Heart right ventricle (tissue), 16 donors: Measurements from ENCODE around the gene SLN. TPM values are rescaled to one million over a fixed set of nuclear protein-coding genes. Genes with fewer than 3 reads are reported as not detected.

Experiments used
- ATAC-seq, 8 donors: fragments of 200-7000 bp; cut with Tn5 transposase; one replicate each; pipeline ENCODE4 v1.9.1; 2020; ENCODE audit warnings: mild to moderate bottlenecking in 8 of 8, moderate library complexity in 8 of 8, moderate number of reproducible peaks in 1 of 8
- DNase-seq, 2 donors: peaks; one replicate each; pipeline ENCODE4 v3.0.0-alpha.2; 2020
- H3K27ac ChIP-seq, 10 donors: fragments of 200-600 bp; sonication (generic) in 2 of 10; one replicate each; pipeline versions ENCODE4 v1.5.0 to v1.8.0; 2020 to 2022; ENCODE audit warnings: mild to moderate bottlenecking in 3 of 10
- H3K27me3 ChIP-seq, 7 donors: fragments of 200-600 bp; one replicate each; pipeline ENCODE4 v1.8.0; 2021 to 2022; ENCODE audit warnings: mild to moderate bottlenecking in 2 of 7
- H3K36me3 ChIP-seq, 9 donors: fragments of 200-600 bp; sonication (generic) in 1 of 9; one replicate each; pipeline versions ENCODE4 v1.5.0 to v1.8.0; 2020 to 2022; ENCODE audit warnings: mild to moderate bottlenecking in 2 of 9
- H3K4me1 ChIP-seq, 9 donors: fragments of 200-600 bp; sonication (generic) in 1 of 9; one replicate each; pipeline versions ENCODE4 v1.5.0 to v1.8.0; 2020 to 2022; ENCODE audit warnings: mild to moderate bottlenecking in 4 of 9
- H3K4me3 ChIP-seq, 10 donors: fragments of 200-600 bp; sonication (generic) in 2 of 10; one replicate each; pipeline versions ENCODE4 v1.5.0 to v1.8.0; 2020 to 2022; ENCODE audit warnings: mild to moderate bottlenecking in 7 of 10, moderate library complexity in 2 of 10
- H3K9me3 ChIP-seq, 11 donors: fragments of 200-600 bp in 10 of 11; sonication (generic) in 2 of 11; one replicate each; pipeline versions ENCODE4 v1.5.0 to v1.8.0; 2013 to 2022; ENCODE audit warnings: mild to moderate bottlenecking in 2 of 11, control low read depth in 1 of 11, moderate library complexity in 1 of 11
- CTCF ChIP-seq, 9 donors: fragments of 200-600 bp; sonication (generic) in 2 of 9; IDR thresholded peaks; one replicate each; pipeline versions ENCODE4 v1.5.0 to v1.8.0; 2021 to 2022; ENCODE audit warnings: antibody characterized with exemption in 9 of 9, mild to moderate bottlenecking in 5 of 9, moderate library complexity in 1 of 9
- WGBS, 2 donors: extraction: QIAGEN DNeasy Blood & Tissue Kit; methylation state at CpG; one replicate each; pipeline ENCODE4 v1.1.7; 2013; ENCODE audit warnings: inconsistent platforms in 1 of 2; 5-methylcytosine and 5-hydroxymethylcytosine counted together
- intact Hi-C, 10 donors: fragments of 100-400 bp; cut with DNase I; formaldehyde crosslinking; loops; one replicate each; pipeline versions ENCODE4 v1.11.1 to v1.14.2; 2022
- polyA plus RNA-seq, 2 donors: library from polyadenylated mRNA; stranded (reverse); fragments of 200-250 nt; gene quantifications; one replicate each; pipeline ENCODE4 v1.2.3, GENCODE V29; 2013
- total RNA-seq, 10 donors: library from RNA; stranded (reverse); fragmentation: NEBNext Ultra II Directional in 3 of 10; extraction: Animal tissue kit (Norgen Biotek cat#: 25700) in 3 of 10; gene quantifications; one replicate each; pipeline versions ENCODE4 v1.2.1 to v1.2.4, GENCODE V29; 2021 to 2023
- donor health status: Arrhythmogenic right ventricular cardiomyopathy.
- donor health status: ischemic (EF 13 %, LVEDD 7.1; RV severe dilation, severe dysfunction).
- donor health status: healthy with polysubstance abuse.
- donor health status: DM: no; HTN: yes; CAD: no.
- donor health status: DM: no; HTN: no; CAD: no.
- donor health status: ischemic (EF 25% LVEDD 6.9; RV normal size, moderate dysfunction).
- donor health status: ischemic (EF 25% LVEDD 5.7; RV mildly dilated, moderate dysfunction).
- donor health status: healthy.
- donor health status: DM: yes; HTN: yes; CAD: no.
- donor health status: Ischemic cardiomyopathy.
- donor health status: ischemic (EF 35%, LVEDD 5.7; RV mildly dilated, moderate dysfunction).
- donor health status: nonischemic (EF 11% LVEDD 7.7; RV severe dilation, severe dysfunction).
- donor health status: DM: yes; HTN: yes; CAD: no.
- donor health status: PGD.
- donor health status: ischemic (EF 29% LVEDD 5.4; RV normal size, mild dysfunction).
- donor health status: nonischemic (EF 23%, LVEDD 6.1; RV moderate dilation, normal function).

Gene SLN
- total and polyA plus RNA-seq, 12 donors, result 0.93 to 44.4 (median 9.2) TPM

GRCh38 chr11:107747622-107748021, 35.8 kb upstream of the SLN start:
- Histone ChIP-seq H3K27me3 (peaks cover 0 to 5% (median 0%) of the 10 kb centered on the region in 7 donors), H3K4me1 (peaks cover 0 to 4% (median 0%) of the 10 kb centered on the region in 9 donors), H3K9me3 (no peaks in the 10 kb centered on the region), H3K36me3 (no peaks in the 10 kb centered on the region), H3K27ac (peak overlapping the region in 2 of 10 donors; percentile 11 to 12), H3K4me3 (no peak overlapping the region)
- intact Hi-C loops, result no loop called here
- 12 to 13% methylated on average over 2 of the region's 2 CpGs for WGBS, 2 donors
- no peak for TF ChIP-seq CTCF (IDR thresholded peaks at IDR 0.05)
- DNase-seq (no peak), ATAC-seq (peak in 6 of 8 donors; percentile 21 to 71 (median 52))

GRCh38 chr11:107744736-107745135, 32.9 kb upstream of the SLN start:
- no peak overlapping the region for H3K27ac ChIP-seq
- peaks cover 0 to 4% (median 0%) of the 10 kb centered on the region in 9 donors for H3K4me1 ChIP-seq
- intact Hi-C loops, result no loop called here
- DNase-seq (no peak), ATAC-seq (no peak)
- no peak overlapping the region for H3K4me3 ChIP-seq
- H3K36me3 ChIP-seq, result no peaks in the 10 kb centered on the region
- 67 to 73% methylated on average over 3 of the region's 3 CpGs for whole genome bisulfite sequencing, 2 donors
- H3K27me3 ChIP-seq, result peaks cover 0 to 8% (median 0%) of the 10 kb centered on the region in 7 donors
- no peak for TF ChIP-seq CTCF (IDR thresholded peaks at IDR 0.05)
- H3K9me3 ChIP-seq, result peaks cover 0 to 8% (median 0%) of the 10 kb centered on the region in 11 donors

- Histone ChIP-seq H3K36me3 (no peaks in the 10 kb centered on the region), H3K27me3 (peaks cover 0 to 8% (median 0%) of the 10 kb centered on the region in 7 donors), H3K27ac (no peak overlapping the region), H3K4me3 (no peak overlapping the region), H3K4me1 (peaks cover 0 to 4% (median 0%) of the 10 kb centered on the region in 9 donors), H3K9me3 (peaks cover 0 to 11% (median 0%) of the 10 kb centered on the region in 11 donors)
- DNase-seq (no peak), ATAC-seq (no peak)
- intact Hi-C loops, result no loop called here
- WGBS, 2 donors, result 46 to 59% methylated on average over 3 of the region's 3 CpGs
- TF ChIP-seq CTCF (IDR thresholded peaks at IDR 0.05), result no peak
These were observed 31.3 kb upstream of the SLN start for GRCh38 chr11:107743191-107743590.

- intact Hi-C loops, result no loop called here
- Histone ChIP-seq H3K4me1 (no peaks in the 10 kb centered on the region), H3K27ac (no peak overlapping the region), H3K36me3 (no peaks in the 10 kb centered on the region), H3K27me3 (peaks cover 0 to 8% (median 0%) of the 10 kb centered on the region in 7 donors), H3K9me3 (peaks cover 0 to 13% (median 0%) of the 10 kb centered on the region in 11 donors), H3K4me3 (no peak overlapping the region)
- ATAC-seq (no peak), DNase-seq (no peak)
- peak in 7 of 9 donors; percentile 26 to 56 (median 40) for TF ChIP-seq CTCF (IDR thresholded peaks at IDR 0.05)
- WGBS, 2 donors, result 46 to 47% methylated on average over 7 of the region's 7 CpGs
These were observed 29.4 kb upstream of the SLN start for GRCh38 chr11:107741044-107741823.
